GM18951 (cell line): ENCODE measurements around the gene EVA1B.

Experiments used
- POLR2A ChIP-seq: IDR thresholded peaks from 4 replicates; pipeline ENCODE4 v1.6.1; 2011; ENCODE audit warnings: mild to moderate bottlenecking; ENCODE audit not compliant: insufficient read length, insufficient read depth; ENCODE audit errors: extremely low read depth
- in situ Hi-C: fragments of 300-500 bp; cut with MboI; formaldehyde crosslinking; loops from one replicate; pipeline ENCODE4 v1.12.0; 2022; ENCODE audit warnings: low sequenced_read_pairs, mixed read lengths, inconsistent platforms; ENCODE audit not compliant: unreplicated experiment

Gene EVA1B

DNA sequence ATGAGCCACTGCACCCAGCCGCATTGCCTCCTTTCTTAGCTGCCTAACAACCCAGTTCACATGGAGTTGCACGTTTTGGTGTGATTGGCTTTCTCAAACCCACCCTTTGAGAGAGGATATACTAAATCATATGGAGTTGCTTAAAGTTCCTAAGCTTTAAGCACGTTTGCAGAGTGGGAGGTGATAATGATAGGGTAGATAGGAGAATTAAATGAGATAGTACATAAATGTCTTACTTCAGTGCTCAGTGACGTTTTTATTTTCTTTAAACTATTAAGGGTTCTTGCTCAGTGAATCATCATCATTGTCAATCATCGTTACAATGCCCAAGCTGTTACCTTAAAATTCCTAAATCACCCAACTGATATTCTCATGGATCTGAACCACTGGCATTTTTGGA, 20.2 kb downstream of the EVA1B start:
- in situ Hi-C loops = no loop called here
- TF ChIP-seq POLR2A = no peak

- no peak for TF ChIP-seq POLR2A
- in situ Hi-C loops = no loop called here
These were observed 22.2 kb downstream of the EVA1B start for GRCh38 chr1:36301220-36301619.

- no peak for TF ChIP-seq POLR2A
- in situ Hi-C loops = no loop called here
These were observed 22.9 kb downstream of the EVA1B start for GRCh38 chr1:36300526-36300925.

DNA sequence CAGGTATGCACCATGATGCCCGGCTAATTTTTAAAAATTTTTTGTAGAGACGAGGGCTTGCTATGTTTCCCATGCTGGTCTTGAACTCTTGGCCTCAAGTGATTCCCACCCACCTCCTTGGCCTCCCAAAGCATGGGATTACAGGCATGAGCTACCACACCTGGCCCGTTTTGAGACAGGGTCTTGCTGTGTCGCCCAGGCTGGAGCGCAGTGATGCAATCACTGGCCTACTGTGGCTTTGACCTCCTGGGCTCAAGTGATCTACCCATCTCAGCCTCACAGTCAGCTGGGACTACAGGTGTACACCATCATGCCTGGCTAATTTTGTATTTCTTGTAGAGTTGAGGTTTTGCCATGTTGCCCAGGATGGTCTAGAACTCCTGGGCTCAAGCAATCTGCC, 24.8 kb downstream of the EVA1B start:
- no peak for TF ChIP-seq POLR2A
- in situ Hi-C loops = no loop called here

- TF ChIP-seq POLR2A = no peak
- in situ Hi-C loops = no loop called here
These were observed 26.4 kb downstream of the EVA1B start for GRCh38 chr1:36297062-36297461.

DNA sequence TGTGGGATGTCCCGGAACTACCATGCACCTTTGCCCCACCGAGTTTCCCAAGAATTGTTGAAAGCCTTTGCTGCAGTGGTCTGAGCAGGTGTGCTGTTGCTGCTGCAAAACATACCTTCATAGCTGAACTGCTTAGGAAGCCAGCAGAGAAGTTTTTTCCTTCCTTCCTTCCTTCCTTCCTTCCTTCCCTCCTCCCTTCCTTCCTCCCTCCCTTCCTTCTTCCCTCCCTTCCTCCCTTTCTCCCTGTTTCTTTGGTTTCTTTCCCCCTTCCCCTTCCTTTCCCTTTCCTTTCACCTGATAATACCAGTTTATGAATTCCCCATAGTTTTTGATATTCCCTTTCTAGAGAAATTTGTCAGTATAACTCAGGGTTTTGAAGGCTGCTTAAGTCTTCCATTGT, 28.1 kb downstream of the EVA1B start:
- no peak for TF ChIP-seq POLR2A
- in situ Hi-C loops = no loop called here

- no peak for TF ChIP-seq POLR2A
- in situ Hi-C loops = loop anchor here (10.0 kb wide), 1 partner anchor 183 kb away; no protein-coding TSS in a partner anchor
These were observed 35.9 kb downstream of the EVA1B start for GRCh38 chr1:36287595-36287994.

GRCh38 chr1:36286802-36287201, 36.6 kb downstream of the EVA1B start:
- in situ Hi-C loops = loop anchor here (10.0 kb wide), 1 partner anchor 182 kb away; no protein-coding TSS in a partner anchor

GRCh38 chr1:36285443-36286101, 37.9 kb downstream of the EVA1B start:
- no peak for TF ChIP-seq POLR2A

More at GRCh38 chr1:36286802-36287201, 36.6 kb downstream of the EVA1B start:
- TF ChIP-seq POLR2A = no peak

DNA sequence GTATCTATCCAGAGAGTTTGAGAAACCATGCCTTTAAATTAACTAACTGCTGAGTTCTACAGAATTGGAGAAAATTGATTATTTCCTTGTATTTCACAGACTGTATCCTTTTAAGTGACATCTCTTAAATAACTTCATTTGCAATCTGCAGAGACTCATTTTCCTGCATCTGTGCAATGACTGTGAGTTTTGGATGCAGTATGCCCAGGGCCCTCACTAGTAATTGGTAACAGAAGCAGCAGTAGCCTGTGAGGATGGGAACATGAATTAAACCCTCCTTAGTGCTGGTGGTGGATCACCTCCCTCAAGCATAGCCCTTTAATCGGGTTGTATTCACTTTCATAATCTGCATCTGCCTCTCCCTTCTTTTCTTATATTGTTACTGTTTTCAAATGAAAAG, 38.9 kb downstream of the EVA1B start:
- in situ Hi-C loops = loop anchor here (10.0 kb wide), 1 partner anchor 180 kb away; no protein-coding TSS in a partner anchor
- TF ChIP-seq POLR2A = no peak

More at GRCh38 chr1:36285443-36286101, 37.9 kb downstream of the EVA1B start:
- in situ Hi-C loops = loop anchor here (10.0 kb wide), 1 partner anchor 181 kb away; no protein-coding TSS in a partner anchor

GRCh38 chr1:36284061-36284460, 39.4 kb downstream of the EVA1B start:
- in situ Hi-C loops = loop anchor here (10.0 kb wide), 1 partner anchor 179 kb away; no protein-coding TSS in a partner anchor
- no peak for TF ChIP-seq POLR2A

- in situ Hi-C loops = loop anchor here (10.0 kb wide), 1 partner anchor 175 kb away; no protein-coding TSS in a partner anchor
- TF ChIP-seq POLR2A = no peak
These were observed 43.6 kb downstream of the EVA1B start for GRCh38 chr1:36279789-36280296.

GRCh38 chr1:36279110-36279788, 44.2 kb downstream of the EVA1B start:
- TF ChIP-seq POLR2A = no peak
- in situ Hi-C loops = no loop called here

GRCh38 chr1:36276688-36277087, 46.8 kb downstream of the EVA1B start:
- in situ Hi-C loops = no loop called here
- TF ChIP-seq POLR2A = no peak

- in situ Hi-C loops = no loop called here
- no peak for TF ChIP-seq POLR2A
These were observed 49.2 kb downstream of the EVA1B start for GRCh38 chr1:36274201-36274600.
